ENCODE results near the gene GABRG3. TPM values are rescaled to one million over a fixed set of nuclear protein-coding genes. Genes with fewer than 3 reads are reported as not detected.

Gene GABRG3
- total and polyA plus RNA-seq, 2 experiments from 2014 or later = 0.10 to 1.4 TPM

DNA sequence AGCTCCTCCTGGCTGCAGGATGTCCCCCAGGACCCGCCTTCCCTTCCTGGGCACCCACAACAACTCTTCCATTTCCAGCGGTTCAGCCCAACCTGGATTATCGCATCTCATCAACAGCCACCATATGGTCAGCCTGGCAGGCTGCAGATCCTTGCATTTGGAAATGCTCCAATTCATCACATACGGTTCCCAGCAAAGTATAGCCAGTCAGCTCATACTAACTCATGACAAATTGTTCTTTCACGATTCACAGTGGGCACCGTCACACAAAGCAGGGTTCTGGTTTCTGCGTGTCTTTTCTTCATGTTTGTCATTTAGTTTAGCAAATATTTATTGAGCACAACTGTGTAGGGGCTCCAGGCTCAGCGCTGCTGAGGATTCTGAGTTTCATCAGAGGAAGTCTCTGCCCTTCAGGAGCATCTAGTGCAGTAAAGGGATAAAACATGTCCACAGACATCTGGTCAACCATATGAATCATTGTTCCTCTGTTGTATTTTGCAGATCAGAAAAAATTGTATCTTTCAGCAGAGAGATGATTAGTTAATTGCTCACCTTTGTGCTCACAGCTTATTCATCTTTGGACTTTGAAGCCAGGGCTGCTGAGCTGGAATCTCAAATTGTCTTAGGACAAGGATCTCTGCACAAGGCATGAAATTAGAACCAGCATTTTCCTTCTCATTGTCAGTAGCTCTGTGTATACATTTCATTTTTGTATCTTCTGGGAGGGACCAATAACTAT, 125.1 kb downstream of the GABRG3 start (continued):
- no peak for TF ChIP-seq CTCF (conservative IDR thresholded peaks at IDR 0.05; ENCODE audit: low read depth in 2 of 2)
- TF ChIP-seq REST (IDR thresholded peaks at IDR 0.05; ENCODE audit: unreplicated experiment) = no peak
- no peak for TF ChIP-seq CREB1 (CRISPR knock-in tag; IDR thresholded peaks at IDR 0.05; ENCODE audit: low read depth)
- TF ChIP-seq EZH2phosphoT487 (IDR thresholded peaks at IDR 0.05; ENCODE audit: unreplicated experiment) = no peak
- no peak for TF ChIP-seq EZH2 (IDR thresholded peaks at IDR 0.05; ENCODE audit: low read depth, unreplicated experiment)
- no peak for TF ChIP-seq NANOG (IDR thresholded peaks at IDR 0.05; ENCODE audit: borderline replicate concordance)
- no peak for TF ChIP-seq POLR2AphosphoS5 (IDR thresholded peaks at IDR 0.05; ENCODE audit: low read depth)

DNA sequence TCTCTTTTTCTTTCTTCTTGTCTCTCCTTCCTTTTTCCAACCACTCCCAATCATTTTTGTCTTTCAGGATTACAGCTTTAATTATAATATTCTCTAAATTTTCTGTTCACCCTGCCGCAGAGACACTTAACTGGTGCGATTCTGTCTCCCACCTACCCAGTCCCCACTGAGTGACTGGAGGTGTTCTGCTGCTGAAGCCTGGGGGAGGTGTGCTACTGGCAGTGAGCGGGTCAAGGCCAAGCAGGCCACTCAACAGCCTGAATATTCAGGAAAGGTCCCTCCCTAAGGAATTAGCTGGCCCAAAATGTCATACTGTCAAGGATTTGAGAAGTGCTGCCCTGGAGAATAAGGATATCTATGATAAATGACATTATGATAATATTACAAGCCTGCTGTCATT, 126.5 kb downstream of the GABRG3 start:
- Mint-ChIP-seq H3K27me3 (ENCODE audit: insufficient read depth, low read depth, poor library complexity) (no peaks in the 10 kb centered on the region), H3K9me3 (no peaks in the 10 kb centered on the region; the same call in 2 of the 3 replicates)
- TF ChIP-seq, protein P1, sequence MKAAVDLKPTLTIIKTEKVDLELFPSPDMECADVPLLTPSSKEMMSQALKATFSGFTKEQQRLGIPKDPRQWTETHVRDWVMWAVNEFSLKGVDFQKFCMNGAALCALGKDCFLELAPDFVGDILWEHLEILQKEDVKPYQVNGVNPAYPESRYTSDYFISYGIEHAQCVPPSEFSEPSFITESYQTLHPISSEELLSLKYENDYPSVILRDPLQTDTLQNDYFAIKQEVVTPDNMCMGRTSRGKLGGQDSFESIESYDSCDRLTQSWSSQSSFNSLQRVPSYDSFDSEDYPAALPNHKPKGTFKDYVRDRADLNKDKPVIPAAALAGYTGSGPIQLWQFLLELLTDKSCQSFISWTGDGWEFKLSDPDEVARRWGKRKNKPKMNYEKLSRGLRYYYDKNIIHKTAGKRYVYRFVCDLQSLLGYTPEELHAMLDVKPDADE (IDR thresholded peaks at IDR 0.05) = no peak
- TF ChIP-seq NANOG (IDR thresholded peaks at IDR 0.05; ENCODE audit: borderline replicate concordance) = no peak
- no peak for TF ChIP-seq REST (IDR thresholded peaks at IDR 0.05; ENCODE audit: unreplicated experiment)

More for the DNA sequence above, 126.5 kb downstream of the GABRG3 start:
- Histone ChIP-seq H3K4me2 (no peak overlapping the region), H3F3A (replicated peaks; ENCODE audit: low read depth) (no peaks in the 10 kb centered on the region), H2AFZ (peak overlapping the region; percentile 66), H3K4me1 (ENCODE audit: insufficient read depth) (peaks cover 9% of the 10 kb centered on the region), H3K27me3 (ENCODE audit: insufficient read depth) (no peaks in the 10 kb centered on the region), H3K36me3 (ENCODE audit: insufficient read depth) (no peaks in the 10 kb centered on the region), H3K4me3 (no peak overlapping the region), H4K20me1 (replicated peaks; ENCODE audit: insufficient read depth) (no peaks in the 10 kb centered on the region), H3K9me2 (ENCODE audit: insufficient read depth) (peaks cover 2% of the 10 kb centered on the region; the same call in 1 of the 2 replicates), H3K79me2 (replicated peaks; ENCODE audit: insufficient read depth) (no peaks in the 10 kb centered on the region), H3K27ac (ENCODE audit: low read depth) (no peak overlapping the region)
- Mint-ChIP-seq H3K4me1 (peaks cover 10% of the 10 kb centered on the region; the same call in 2 of the 3 replicates), H3K27ac (no peak overlapping the region), H3K4me3 (no peak overlapping the region), H3K36me3 (ENCODE audit: low read depth) (no peaks in the 10 kb centered on the region)
- DNase-seq (ENCODE audit: low spot score) = no peak
- ATAC-seq = peak; percentile 71

Data from GM23338 (cell line).